Transverse colon (tissue), 4 donors: ENCODE results near the gene ANO9. TPM values are rescaled to one million over a fixed set of nuclear protein-coding genes. Genes with fewer than 3 reads are reported as not detected.

Source experiments
- DNase-seq: peaks from one replicate; pipeline ENCODE4 v3.0.0-alpha.2; 2019
- H3K27ac ChIP-seq, 4 donors: fragments of 200-600 bp; sonication (generic); 2 replicates each; pipeline ENCODE4 v1.5.1; 2016 to 2018; ENCODE audit warnings: inconsistent platforms in 4 of 4
- H3K27me3 ChIP-seq: fragments of 200-600 bp; sonication (generic); 2 replicates; pipeline ENCODE4 v1.5.1; 2017; ENCODE audit warnings: inconsistent platforms
- H3K36me3 ChIP-seq, 4 donors: fragments of 200-600 bp; sonication (generic); 2 replicates each; pipeline ENCODE4 v1.5.1; 2017 to 2019; ENCODE audit warnings: inconsistent platforms in 4 of 4
- H3K4me1 ChIP-seq, 4 donors: fragments of 200-600 bp; sonication (generic); 2 replicates each; pipeline ENCODE4 v1.5.1; 2017 to 2020; ENCODE audit warnings: inconsistent platforms in 4 of 4
- H3K4me3 ChIP-seq, 4 donors: fragments of 200-600 bp; sonication (generic); 1 replicate in 1 of 4; 2 replicates in 3 of 4; pipeline versions ENCODE4 v1.5.1 to v1.6.1; 2017 to 2019; ENCODE audit warnings: inconsistent platforms in 4 of 4
- H3K9me3 ChIP-seq, 2 donors: fragments of 200-600 bp; sonication (generic); 2 replicates each; pipeline ENCODE4 v1.5.1; 2017 to 2019; ENCODE audit warnings: inconsistent platforms in 2 of 2
- EP300 ChIP-seq: sonication (generic); formaldehyde crosslinking; IDR thresholded peaks from one replicate; pipeline ENCODE4 v1.6.1; 2017; ENCODE audit warnings: antibody characterized with exemption, low read depth
- POLR2A ChIP-seq: fragments of 450-650 bp; IDR thresholded peaks from one replicate; pipeline ENCODE4 v1.6.1; 2016; ENCODE audit warnings: antibody characterized with exemption, mild to moderate bottlenecking, moderate library complexity
- POLR2AphosphoS5 ChIP-seq, 3 donors: sonication (generic); formaldehyde crosslinking; IDR thresholded peaks; one replicate each; pipeline ENCODE4 v1.6.1; 2016; ENCODE audit warnings: antibody characterized with exemption in 3 of 3
- WGBS, 2 donors: methylation state at CpG; one replicate each; pipeline ENCODE4 v1.1.5; 2018; ENCODE audit warnings: low coverage in 1 of 2; 5-methylcytosine and 5-hydroxymethylcytosine counted together
- in situ Hi-C, 4 donors: fragments of 200-750 bp; cut with MboI; loops; one replicate each; pipeline versions ENCODE4 v1.15.0 to v1.15.1; 2017; ENCODE audit warnings: low sequenced_read_pairs in 3 of 4, low pct_ligation_motif_present in 1 of 4, low pct_unique_long_range_greater_than_20kb in 1 of 4
- intact Hi-C: fragments of 100-400 bp; cut with DNase I; formaldehyde crosslinking; loops from one replicate; pipeline ENCODE4 v1.15.1; 2023; ENCODE audit warnings: low total_unique reads
- total RNA-seq, 4 donors: library from RNA; depleted of rRNA; stranded (reverse); fragments of >200 nt; gene quantifications; one replicate each; pipeline ENCODE4 v1.1.0, GENCODE V29; 2016
- TF ChIP-seq, protein P1 (sequence below), 5 experiments: fragments of 200-600 bp in 3 of 5; fragments of 450-650 bp in 2 of 5; sonication (generic) in 3 of 5; IDR thresholded peaks; 1 replicate in 2 of 5; 2 replicates in 3 of 5; pipeline ENCODE4 v1.5.1; 2016 to 2017; ENCODE audit warnings: antibody characterized with exemption in 5 of 5, inconsistent platforms in 3 of 5, mild to moderate bottlenecking in 2 of 5, moderate library complexity in 1 of 5

ANO9 gene
- total RNA-seq, 4 donors from 2014 or later: 117 to 490 (median 296) TPM

GRCh38 chr11:382081-382629 is 59.7 kb downstream of the ANO9 start:
- no peaks in the 10 kb centered on the region for H3K4me1 ChIP-seq
- H3K27ac ChIP-seq: no peak overlapping the region
- 74% methylated on average over 11 of the region's 11 CpGs; no CpG with 5 or more reads in 1 of the 2 donors for WGBS, 2 donors
- no peaks in the 10 kb centered on the region for H3K27me3 ChIP-seq
- intact Hi-C loops: no loop called here
- no peak for TF ChIP-seq POLR2AphosphoS5 (IDR thresholded peaks at IDR 0.05)
- TF ChIP-seq, protein P1, sequence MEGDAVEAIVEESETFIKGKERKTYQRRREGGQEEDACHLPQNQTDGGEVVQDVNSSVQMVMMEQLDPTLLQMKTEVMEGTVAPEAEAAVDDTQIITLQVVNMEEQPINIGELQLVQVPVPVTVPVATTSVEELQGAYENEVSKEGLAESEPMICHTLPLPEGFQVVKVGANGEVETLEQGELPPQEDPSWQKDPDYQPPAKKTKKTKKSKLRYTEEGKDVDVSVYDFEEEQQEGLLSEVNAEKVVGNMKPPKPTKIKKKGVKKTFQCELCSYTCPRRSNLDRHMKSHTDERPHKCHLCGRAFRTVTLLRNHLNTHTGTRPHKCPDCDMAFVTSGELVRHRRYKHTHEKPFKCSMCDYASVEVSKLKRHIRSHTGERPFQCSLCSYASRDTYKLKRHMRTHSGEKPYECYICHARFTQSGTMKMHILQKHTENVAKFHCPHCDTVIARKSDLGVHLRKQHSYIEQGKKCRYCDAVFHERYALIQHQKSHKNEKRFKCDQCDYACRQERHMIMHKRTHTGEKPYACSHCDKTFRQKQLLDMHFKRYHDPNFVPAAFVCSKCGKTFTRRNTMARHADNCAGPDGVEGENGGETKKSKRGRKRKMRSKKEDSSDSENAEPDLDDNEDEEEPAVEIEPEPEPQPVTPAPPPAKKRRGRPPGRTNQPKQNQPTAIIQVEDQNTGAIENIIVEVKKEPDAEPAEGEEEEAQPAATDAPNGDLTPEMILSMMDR (IDR thresholded peaks at IDR 0.05): no peak
- TF ChIP-seq EP300: no peak
- TF ChIP-seq POLR2A: no peak
- no peaks in the 10 kb centered on the region for H3K9me3 ChIP-seq
- no peaks in the 10 kb centered on the region for H3K36me3 ChIP-seq
- in situ Hi-C loops: no loop called here
- DNase-seq: no peak
- H3K4me3 ChIP-seq: no peak overlapping the region

GRCh38 chr11:381501-382072 is 60.2 kb downstream of the ANO9 start:
- intact Hi-C loops: no loop called here
- WGBS, 2 donors: 81% methylated on average over 22 of the region's 35 CpGs; no CpG with 5 or more reads in 1 of the 2 donors
- Histone ChIP-seq H3K9me3 (no peaks in the 10 kb centered on the region), H3K27me3 (no peaks in the 10 kb centered on the region), H3K4me3 (no peak overlapping the region), H3K27ac (no peak overlapping the region), H3K36me3 (no peaks in the 10 kb centered on the region), H3K4me1 (no peaks in the 10 kb centered on the region)
- in situ Hi-C loops: no loop called here
- TF ChIP-seq EP300 (no peak), POLR2AphosphoS5 (IDR thresholded peaks at IDR 0.05) (no peak)
- TF ChIP-seq, protein P1 (IDR thresholded peaks at IDR 0.05): no peak
- no peak for DNase-seq

DNA sequence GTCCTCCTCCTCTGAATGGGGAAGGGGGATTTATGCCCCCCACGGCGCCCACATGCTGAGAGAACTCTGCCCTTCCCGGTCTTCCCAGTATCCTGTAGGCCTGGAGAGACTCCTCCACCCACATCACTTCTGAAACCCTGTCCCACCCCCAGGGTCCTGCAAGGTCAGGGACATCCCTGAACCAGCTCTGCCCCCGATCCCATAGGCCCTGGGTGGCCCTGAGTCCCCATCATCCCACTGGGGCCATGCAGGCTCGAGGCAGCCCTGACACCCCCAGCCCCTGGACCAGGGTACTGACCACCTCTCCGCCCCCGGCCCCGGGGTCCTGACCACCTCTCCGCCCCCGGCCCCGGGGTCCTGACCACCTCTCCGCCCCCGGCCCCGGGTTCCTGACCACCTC is 60.8 kb downstream of the ANO9 start:
- in situ Hi-C loops: no loop called here
- WGBS, 2 donors: 85% methylated on average over 8 of the region's 14 CpGs; no CpG with 5 or more reads in 1 of the 2 donors

DNA sequence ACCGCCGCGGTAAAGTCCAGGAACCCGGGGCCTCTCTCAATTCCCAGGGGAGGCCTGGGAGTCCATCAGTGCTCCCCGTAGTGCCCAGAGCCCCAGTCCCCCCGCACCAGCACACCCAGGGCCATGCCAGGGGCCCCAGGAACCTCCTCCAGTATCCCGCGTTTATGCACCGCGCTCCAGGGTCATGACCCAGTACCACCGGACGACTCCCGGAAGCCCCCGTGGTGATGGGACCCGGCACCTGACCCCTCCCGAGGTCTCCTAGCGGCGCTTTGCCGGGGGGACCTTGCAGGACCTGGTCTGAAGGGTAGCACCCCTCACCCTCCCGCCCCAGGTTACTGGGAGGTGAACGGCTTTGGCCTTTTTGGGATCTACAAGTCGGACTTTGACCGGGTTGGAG is 61.3 kb downstream of the ANO9 start:
- Histone ChIP-seq H3K27ac (no peak overlapping the region), H3K36me3 (no peaks in the 10 kb centered on the region), H3K4me3 (no peak overlapping the region), H3K9me3 (no peaks in the 10 kb centered on the region), H3K4me1 (no peaks in the 10 kb centered on the region), H3K27me3 (no peaks in the 10 kb centered on the region)
- DNase-seq: no peak
- in situ Hi-C loops: no loop called here
- WGBS, 2 donors: 91% methylated on average over 23 of the region's 23 CpGs; no CpG with 5 or more reads in 1 of the 2 donors
- TF ChIP-seq, protein P1 (IDR thresholded peaks at IDR 0.05): no peak
- no peak for TF ChIP-seq POLR2AphosphoS5 (IDR thresholded peaks at IDR 0.05)
- TF ChIP-seq EP300: no peak
- TF ChIP-seq POLR2A: no peak
- intact Hi-C loops: no loop called here

More for the DNA sequence above, 60.8 kb downstream of the ANO9 start:
- no peaks in the 10 kb centered on the region for H3K36me3 ChIP-seq
- TF ChIP-seq EP300 (no peak), POLR2A (no peak)
- DNase-seq: no peak
- no peaks in the 10 kb centered on the region for H3K27me3 ChIP-seq
- intact Hi-C loops: no loop called here
- no peaks in the 10 kb centered on the region for H3K9me3 ChIP-seq
- H3K4me3 ChIP-seq: no peak overlapping the region
- no peak overlapping the region for H3K27ac ChIP-seq
- H3K4me1 ChIP-seq: no peaks in the 10 kb centered on the region

DNA sequence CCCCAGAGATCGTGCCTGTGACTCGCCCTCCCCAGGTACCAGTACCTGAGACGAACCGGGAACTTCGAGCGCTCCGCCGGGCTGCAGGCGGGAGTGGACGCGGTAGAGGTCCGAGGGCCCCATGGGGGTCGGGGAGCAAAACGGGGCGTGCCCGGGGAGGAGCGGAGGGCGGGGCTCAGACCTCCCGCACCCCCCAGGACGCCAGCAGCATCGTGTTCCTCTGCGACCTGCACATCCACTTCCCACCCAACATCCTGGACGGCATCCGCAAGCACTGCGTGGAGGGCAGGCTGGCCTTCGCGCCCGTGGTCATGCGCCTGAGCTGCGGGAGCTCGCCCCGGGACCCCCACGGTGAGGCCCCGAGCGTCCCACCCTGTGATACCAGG is 61.7 kb downstream of the ANO9 start:
- DNase-seq: no peak

More for the DNA sequence above, 61.7 kb downstream of the ANO9 start:
- in situ Hi-C loops (no loop called here), intact Hi-C loops (no loop called here)
- H3K4me3 ChIP-seq: no peak overlapping the region
- H3K36me3 ChIP-seq: no peaks in the 10 kb centered on the region
- H3K27ac ChIP-seq: no peak overlapping the region
- no peaks in the 10 kb centered on the region for H3K27me3 ChIP-seq
- WGBS, 2 donors: 91% methylated on average over 35 of the region's 35 CpGs; no CpG with 5 or more reads in 1 of the 2 donors
- TF ChIP-seq POLR2AphosphoS5 (IDR thresholded peaks at IDR 0.05) (no peak), EP300 (no peak), POLR2A (no peak)
- TF ChIP-seq, protein P1 (IDR thresholded peaks at IDR 0.05): no peak
- H3K4me1 ChIP-seq: no peaks in the 10 kb centered on the region
- no peaks in the 10 kb centered on the region for H3K9me3 ChIP-seq
